H9 (cell line): Measurements from ENCODE around the gene TMEM220. TPM values are rescaled to one million over a fixed set of nuclear protein-coding genes. Genes with fewer than 3 reads are reported as not detected.

Experiments used
- DNase-seq: peaks from one replicate; pipeline ENCODE4 v3.0.0-alpha.2; 2017
- H2AFZ ChIP-seq: one replicate; pipeline ENCODE4 v1.6.1; 2013; ENCODE audit warnings: mild to moderate bottlenecking, low read length, control low read depth, moderate library complexity
- H2AK5ac ChIP-seq: 2 replicates; pipeline ENCODE4 v1.6.1; 2013; ENCODE audit warnings: low read length, control low read depth, mixed read lengths; ENCODE audit not compliant: insufficient read length
- H2BK120ac ChIP-seq: one replicate; pipeline ENCODE4 v1.6.1; 2013; ENCODE audit warnings: low read depth, mild to moderate bottlenecking, low read length, control low read depth, inconsistent platforms; ENCODE audit not compliant: poor library complexity, severe bottlenecking
- H2BK12ac ChIP-seq: 2 replicates; pipeline ENCODE4 v1.6.1; 2013; ENCODE audit warnings: low read length, control low read depth, mixed read lengths, low read depth; ENCODE audit not compliant: insufficient read length
- H2BK15ac ChIP-seq: 2 replicates; pipeline ENCODE4 v1.6.1; 2013; ENCODE audit warnings: low read depth, low read length, control low read depth
- H2BK20ac ChIP-seq: one replicate; pipeline ENCODE4 v1.6.1; 2013; ENCODE audit warnings: low read depth, mild to moderate bottlenecking, low read length, control low read depth, inconsistent platforms; ENCODE audit not compliant: poor library complexity, severe bottlenecking
- H2BK5ac ChIP-seq: 2 replicates; pipeline ENCODE4 v1.6.1; 2013; ENCODE audit warnings: low read length, control low read depth, mixed read lengths; ENCODE audit not compliant: insufficient read length
- H3K14ac ChIP-seq: 2 replicates; pipeline ENCODE4 v1.6.1; 2013; ENCODE audit warnings: low read length, control low read depth; ENCODE audit not compliant: insufficient read depth
- H3K18ac ChIP-seq: 2 replicates; pipeline ENCODE4 v1.6.1; 2013; ENCODE audit warnings: low read depth, mild to moderate bottlenecking, mixed read lengths, low read length, control low read depth; ENCODE audit not compliant: insufficient read length
- H3K23ac ChIP-seq: 2 replicates; pipeline ENCODE4 v1.6.1; 2013; ENCODE audit warnings: low read length, control low read depth, mixed read lengths, low read depth; ENCODE audit not compliant: insufficient read length
- H3K23me2 ChIP-seq: 2 replicates; pipeline ENCODE4 v1.6.1; 2013; ENCODE audit warnings: low read depth, mild to moderate bottlenecking, mixed read lengths, low read length, control low read depth; ENCODE audit not compliant: insufficient read length, poor library complexity, severe bottlenecking
- H3K27ac ChIP-seq: 2 replicates; pipeline ENCODE4 v1.5.1; 2013; ENCODE audit warnings: low read length, control low read depth, mixed read lengths, low read depth; ENCODE audit not compliant: insufficient read length
- H3K27me3 ChIP-seq: 2 replicates; pipeline ENCODE4 v1.6.1; 2013; ENCODE audit warnings: low read length, control low read depth, inconsistent platforms; ENCODE audit not compliant: insufficient read depth
- H3K4ac ChIP-seq: 2 replicates; pipeline ENCODE4 v1.6.1; 2013; ENCODE audit warnings: low read depth, mild to moderate bottlenecking, control low read depth, inconsistent platforms, low read length, moderate library complexity
- H3K4me1 ChIP-seq: 2 replicates; pipeline ENCODE4 v1.6.1; 2013; ENCODE audit warnings: low read length, control low read depth, inconsistent platforms; ENCODE audit not compliant: insufficient read depth
- H3K4me2 ChIP-seq: 2 replicates; pipeline ENCODE4 v1.6.1; 2013; ENCODE audit warnings: low read length, control low read depth, mixed read lengths; ENCODE audit not compliant: insufficient read length, insufficient read depth
- H3K56ac ChIP-seq: 2 replicates; pipeline ENCODE4 v1.6.1; 2013; ENCODE audit warnings: low read depth, mild to moderate bottlenecking, mixed read lengths, low read length, control low read depth; ENCODE audit not compliant: insufficient read length
- H3K79me1 ChIP-seq: 2 replicates; pipeline ENCODE4 v1.6.1; 2013; ENCODE audit warnings: low read depth, mild to moderate bottlenecking, moderate library complexity, low read length, control low read depth, inconsistent platforms; ENCODE audit not compliant: insufficient read depth, poor library complexity, severe bottlenecking
- H3K79me2 ChIP-seq: 2 replicates; pipeline ENCODE4 v1.6.1; 2013; ENCODE audit warnings: low read length, control low read depth, inconsistent platforms; ENCODE audit not compliant: insufficient read depth
- H3K9ac ChIP-seq: 2 replicates; pipeline ENCODE4 v1.6.1; 2013; ENCODE audit warnings: low read length, control low read depth, mixed read lengths; ENCODE audit not compliant: insufficient read length; ENCODE audit errors: extremely low read depth
- H3K9me3 ChIP-seq: one replicate; pipeline ENCODE4 v1.6.1; 2013; ENCODE audit warnings: low read depth, low read length, inconsistent platforms; ENCODE audit not compliant: control insufficient read depth
- H3T11ph ChIP-seq: one replicate; pipeline ENCODE4 v1.6.1; 2013; ENCODE audit warnings: mild to moderate bottlenecking, low read length, control low read depth, inconsistent platforms
- H4K20me1 ChIP-seq: one replicate; pipeline ENCODE4 v1.6.1; 2013; ENCODE audit not compliant: control insufficient read depth, insufficient read length, insufficient read depth
- H4K5ac ChIP-seq: 2 replicates; pipeline ENCODE4 v1.6.1; 2013; ENCODE audit warnings: low read depth, mild to moderate bottlenecking, mixed read lengths, low read length, control low read depth; ENCODE audit not compliant: insufficient read length
- H4K8ac ChIP-seq: replicated peaks from 2 replicates; pipeline ENCODE4 v1.6.1; 2013; ENCODE audit warnings: low read length, control low read depth, mixed read lengths, low read depth; ENCODE audit not compliant: insufficient read length
- H4K91ac ChIP-seq: 2 replicates; pipeline ENCODE4 v1.6.1; 2013; ENCODE audit warnings: low read depth, mild to moderate bottlenecking, moderate library complexity, mixed read lengths, low read length, control low read depth; ENCODE audit not compliant: insufficient read length
- H3K27ac Mint-ChIP-seq, 3 experiments: 2 replicates in 2 of 3; 3 replicates in 1 of 3; pipeline ENCODE4 v1.8.0; 2020 to 2021; ENCODE audit warnings: mixed read lengths in 3 of 3, mild to moderate bottlenecking in 1 of 3, moderate library complexity in 1 of 3
- H3K27me3 Mint-ChIP-seq: 2 replicates; pipeline ENCODE4 v1.8.0; 2021; ENCODE audit warnings: low read depth, mild to moderate bottlenecking, moderate library complexity, mixed read lengths
- H3K36me3 Mint-ChIP-seq, 3 experiments: 2 replicates in 2 of 3; 3 replicates in 1 of 3; pipeline ENCODE4 v1.8.0; 2020 to 2021; ENCODE audit warnings: low read depth in 3 of 3, mixed read lengths in 3 of 3; ENCODE audit not compliant: insufficient read depth in 1 of 3
- H3K4me1 Mint-ChIP-seq, 2 experiments: 2 replicates each; pipeline ENCODE4 v1.8.0; 2020; ENCODE audit warnings: mixed read lengths in 2 of 2
- H3K4me3 Mint-ChIP-seq, 2 experiments: 2 replicates in 1 of 2; 3 replicates in 1 of 2; pipeline ENCODE4 v1.8.0; 2020 to 2021; ENCODE audit warnings: mild to moderate bottlenecking in 2 of 2, mixed read lengths in 2 of 2, moderate library complexity in 1 of 2
- H3K9me3 Mint-ChIP-seq, 2 experiments: 2 replicates in 1 of 2; 3 replicates in 1 of 2; pipeline ENCODE4 v1.8.0; 2020; ENCODE audit warnings: mild to moderate bottlenecking in 2 of 2, mixed read lengths in 2 of 2, moderate library complexity in 1 of 2
- CTCF ChIP-seq: fragments of 200-600 bp; sonication (generic); conservative IDR thresholded peaks from 3 replicates; pipeline ENCODE4 v1.8.0; 2021; ENCODE audit warnings: antibody characterized with exemption, mild to moderate bottlenecking
- WGBS: extraction: QIAGEN DNeasy Blood & Tissue Kit; methylation state at CpG from one replicate; pipeline ENCODE4 v1.1.7; 2013; ENCODE audit warnings: missing lambda C conversion rate, low lambda C conversion rate, mixed read lengths; ENCODE audit not compliant: insufficient read length; ENCODE audit errors: extremely low coverage; 5-methylcytosine and 5-hydroxymethylcytosine counted together
- total RNA-seq: library from RNA; stranded (reverse); gene quantifications from 2 replicates; pipeline ENCODE4 v1.2.1, GENCODE V29; 2021

Gene TMEM220
- total RNA-seq, 1 experiment from 2014 or later = 6.1 TPM

GRCh38 chr17:10687499-10687898, 42.3 kb downstream of the TMEM220 start:
- Histone ChIP-seq H2BK120ac (no peak overlapping the region), H3K14ac (no peak overlapping the region), H2BK12ac (no peak overlapping the region), H4K91ac (no peak overlapping the region), H3K79me2 (peaks cover 2% of the 10 kb centered on the region; the same call in 1 of the 2 replicates), H3K4me2 (no peak overlapping the region), H3K27me3 (no peaks in the 10 kb centered on the region), H3K27ac (no peak overlapping the region), H4K5ac (no peak overlapping the region), H3K23ac (no peak overlapping the region), H3K18ac (no peak overlapping the region), H3K79me1 (peaks cover 5% of the 10 kb centered on the region), H3K4me1 (no peaks in the 10 kb centered on the region), H3K4ac (no peak overlapping the region), H4K20me1 (no peaks in the 10 kb centered on the region), H2BK5ac (no peak overlapping the region), H3K9me3 (no peaks in the 10 kb centered on the region), H3K23me2 (no peaks in the 10 kb centered on the region), H3K9ac (no peak overlapping the region), H2BK20ac (no peak overlapping the region), H4K8ac (no peak overlapping the region), H2AK5ac (no peak overlapping the region), H3T11ph (no peak overlapping the region), H3K56ac (no peak overlapping the region), H2BK15ac (no peak overlapping the region), H2AFZ (no peak overlapping the region)
- no peaks in the 10 kb centered on the region for H3K27me3 Mint-ChIP-seq
- peaks cover 40 to 89% (median 82%) of the 10 kb centered on the region in 3 experiments; a peak in 6 of 7 replicates for H3K36me3 Mint-ChIP-seq
- H3K4me3 Mint-ChIP-seq = no peak overlapping the region
- H3K4me1 Mint-ChIP-seq = no peaks in the 10 kb centered on the region; a peak in 2 of 4 replicates
- no peak for DNase-seq
- H3K9me3 Mint-ChIP-seq = no peaks in the 10 kb centered on the region
- WGBS = no CpG with 5 or more reads among the region's 2 CpGs
- H3K27ac Mint-ChIP-seq = no peak overlapping the region
- TF ChIP-seq CTCF = no peak
